Femur (tissue), 1 donor: ENCODE measurements around the gene WDR64.
"Not testable (repeated sequence)": the region's sequence is repeated elsewhere in the genome, so short reads cannot be mapped to it uniquely, and the experiment has no call there.

ENCODE experiments used
- DNase-seq: peaks from one replicate; pipeline ENCODE4 v3.0.0-alpha.2; 2017

Gene WDR64

DNA sequence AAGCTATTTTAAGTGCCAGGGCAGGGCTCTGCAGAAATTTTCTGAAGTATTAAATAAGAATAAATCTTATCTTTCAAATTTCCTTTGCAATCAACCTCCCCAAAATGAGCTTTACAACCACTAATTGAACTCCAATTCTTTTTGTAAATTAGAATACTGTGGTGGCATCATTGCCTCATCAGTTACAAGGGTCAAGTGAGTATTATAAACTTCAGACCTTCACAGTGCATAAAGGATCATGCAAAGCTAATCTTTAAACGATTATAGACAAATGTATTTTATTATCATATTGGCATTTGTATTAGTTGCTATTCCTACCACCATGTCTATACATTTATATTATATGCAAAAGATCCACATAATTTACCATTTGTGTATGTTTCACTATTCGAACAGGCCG is 19.1 kb upstream of the WDR64 start:
- no peak for DNase-seq

DNA sequence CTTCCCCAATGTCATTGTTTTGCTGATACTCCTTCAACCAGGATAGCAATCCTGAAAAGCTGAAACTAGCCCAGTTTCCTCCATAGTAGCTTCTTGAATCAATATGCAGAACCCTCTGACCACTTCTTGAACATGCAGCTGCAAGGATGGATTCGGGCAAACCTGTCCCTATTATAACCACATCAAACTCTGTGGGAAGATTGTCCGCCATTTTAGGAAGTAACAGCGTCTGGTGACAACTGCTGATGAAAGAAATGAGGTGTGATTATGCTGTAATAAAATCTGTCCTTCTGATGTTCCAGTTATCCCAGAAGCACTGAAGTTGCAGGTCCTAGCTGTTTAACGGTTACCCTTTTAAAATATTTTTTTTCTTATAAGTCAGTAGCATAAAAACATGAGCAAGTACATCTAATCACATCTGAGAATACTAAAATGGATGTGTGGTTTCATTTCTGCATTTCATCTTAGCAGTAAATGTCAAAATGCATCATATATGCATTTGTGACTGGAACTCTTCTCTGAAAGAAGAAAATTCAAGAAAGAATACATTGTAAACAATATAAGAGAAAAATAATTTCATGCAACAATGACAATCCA is 16.4 kb upstream of the WDR64 start:
- DNase-seq: no peak

DNA sequence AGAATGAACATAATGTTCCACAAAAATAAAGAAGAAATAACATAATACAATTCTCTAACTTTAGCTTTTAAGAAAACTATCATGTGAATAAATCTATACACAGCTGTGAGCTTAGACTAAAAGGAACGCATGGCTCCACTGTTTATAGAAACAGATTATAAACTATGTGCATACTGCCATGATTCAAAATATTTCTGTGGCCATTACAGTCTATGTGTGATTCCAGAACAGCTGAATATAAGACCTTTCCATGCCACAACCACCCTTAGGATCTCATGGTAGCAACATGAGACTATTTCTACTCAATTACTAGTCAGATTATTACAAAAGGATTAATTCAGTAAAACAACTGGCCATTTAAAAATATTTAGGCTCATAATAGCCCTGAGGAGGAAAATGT is 15.8 kb upstream of the WDR64 start:
- no peak for DNase-seq

DNA sequence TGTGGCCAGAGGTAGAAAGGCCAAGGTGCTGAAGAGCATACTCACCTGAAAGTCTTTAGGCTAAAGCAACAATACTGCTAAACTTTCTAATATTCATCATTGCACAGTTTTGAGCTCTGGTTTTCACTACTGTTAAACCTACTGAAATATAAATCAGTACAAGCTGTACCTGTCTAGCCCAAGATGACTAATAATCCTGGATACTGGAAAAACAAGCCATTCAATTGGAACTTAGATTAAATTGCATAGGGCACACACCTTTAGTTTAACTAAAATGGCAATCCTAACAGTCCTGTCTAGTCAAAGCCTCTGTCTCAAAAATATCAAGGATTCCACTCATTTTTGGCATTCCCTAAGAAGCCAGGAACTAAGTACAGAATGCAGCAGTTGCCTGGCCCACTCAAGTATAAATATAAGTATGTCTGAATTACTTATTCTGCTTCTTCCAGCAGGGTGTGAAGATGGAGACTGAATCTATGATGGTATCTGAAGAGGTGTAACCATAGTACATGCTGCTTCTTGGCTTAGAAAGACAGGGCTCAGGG is 15.0 kb upstream of the WDR64 start:
- no peak for DNase-seq

DNA sequence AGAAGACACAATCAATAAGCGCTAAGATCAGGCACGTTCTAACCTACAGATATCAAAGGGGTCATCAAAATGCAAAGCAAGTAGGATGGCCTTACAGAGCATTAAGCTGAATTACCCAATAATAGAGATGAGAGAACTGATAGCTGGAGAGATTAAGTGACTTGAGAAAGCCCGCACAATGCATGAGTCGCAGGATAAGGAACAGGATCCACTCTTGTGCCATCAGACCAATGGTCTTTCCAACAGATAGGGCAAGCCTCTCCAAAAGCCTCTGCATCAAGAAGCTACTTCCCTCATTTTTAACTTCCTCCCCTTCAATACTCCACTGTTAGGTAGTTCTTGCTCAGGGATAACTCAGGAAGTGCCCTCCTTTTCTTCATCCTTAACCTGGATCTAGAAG is 14.5 kb upstream of the WDR64 start:
- DNase-seq: no peak

DNA sequence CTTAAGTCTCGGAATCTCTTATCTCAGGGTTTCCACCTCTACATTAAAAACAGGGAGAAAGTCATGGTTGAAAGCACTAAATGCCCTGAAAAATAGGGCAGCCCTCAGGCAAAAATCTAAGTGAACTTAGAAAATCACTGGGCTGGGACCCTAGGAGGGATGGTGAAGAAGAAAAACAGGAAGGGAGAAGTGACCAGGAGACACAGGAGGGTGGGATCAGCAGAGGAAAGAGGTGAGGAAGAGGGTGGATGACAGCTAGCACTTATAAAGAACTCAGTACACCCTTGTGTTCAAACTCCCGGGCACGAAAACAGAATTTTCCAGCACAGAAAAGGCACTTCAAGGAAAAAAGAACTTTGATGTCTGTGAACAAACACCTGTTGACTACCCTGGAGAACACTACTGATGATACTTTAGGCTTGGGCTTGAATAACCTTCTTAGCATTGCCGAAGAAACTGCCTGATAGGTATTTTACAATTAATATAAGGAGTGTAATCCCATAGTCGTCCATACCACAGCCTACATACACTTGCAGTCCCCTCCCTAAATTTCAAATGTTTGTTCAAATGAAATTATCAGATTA is 13.9 kb upstream of the WDR64 start:
- DNase-seq: no peak

DNA sequence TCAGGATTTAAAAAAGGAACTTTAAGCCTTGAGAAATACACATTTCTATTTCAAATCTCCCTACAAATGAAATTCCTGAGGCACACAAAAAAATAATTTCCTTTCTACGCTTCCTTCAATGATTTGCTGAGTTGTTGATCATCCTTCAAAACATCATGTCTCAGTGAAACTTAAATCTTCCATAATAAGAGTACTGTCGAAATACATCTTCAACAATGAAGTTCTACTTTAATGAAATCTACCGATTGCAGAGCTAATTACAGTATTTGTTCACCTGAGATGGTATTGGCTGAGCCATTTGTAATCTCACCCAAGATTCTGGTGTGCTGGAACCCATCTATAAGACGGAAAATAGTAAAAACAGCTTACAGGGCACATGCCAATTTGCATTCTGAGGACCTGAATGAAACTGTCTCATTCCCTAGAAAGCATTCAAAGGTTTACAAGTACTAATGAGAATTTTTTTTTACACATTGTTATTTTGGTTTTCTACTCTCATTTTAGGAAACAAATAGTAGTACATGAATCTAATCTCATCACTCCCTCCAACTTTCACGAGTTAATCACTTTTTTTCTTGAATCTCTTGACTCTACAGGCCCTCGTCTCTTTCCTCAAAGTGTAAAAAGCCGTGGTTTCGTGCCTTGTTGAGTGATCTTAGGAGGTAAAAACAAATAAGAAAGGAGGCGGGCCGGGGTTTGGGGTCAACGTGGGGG is 13.0 kb upstream of the WDR64 start:
- DNase-seq: no peak

DNA sequence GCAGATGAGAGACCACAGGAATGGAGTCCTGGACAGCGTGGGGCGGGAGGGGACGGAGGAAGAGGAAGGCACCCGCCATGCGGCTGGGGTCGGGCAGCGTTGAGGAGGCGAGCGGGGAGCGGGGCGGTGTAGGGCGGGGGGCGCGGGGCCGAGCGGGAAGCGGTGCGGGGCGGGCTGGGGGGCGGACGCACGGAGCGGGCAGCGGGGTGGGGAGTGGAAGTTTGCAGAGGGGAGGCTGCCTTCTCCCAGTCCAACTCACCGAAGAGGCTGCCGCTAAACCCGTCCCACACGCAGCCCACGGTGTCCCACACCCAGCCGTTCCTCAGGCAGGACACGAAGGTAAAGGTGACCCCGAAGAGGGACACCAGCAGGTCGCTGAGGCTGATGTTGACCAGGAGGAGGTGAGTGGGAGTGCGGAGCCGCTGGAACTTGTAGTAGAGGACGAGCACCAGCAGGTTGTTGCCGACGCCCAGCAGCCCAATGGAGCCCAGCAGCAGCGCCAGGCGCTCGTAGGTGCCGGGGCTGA is 12.4 kb upstream of the WDR64 start:
- DNase-seq: peak; percentile 45

DNA sequence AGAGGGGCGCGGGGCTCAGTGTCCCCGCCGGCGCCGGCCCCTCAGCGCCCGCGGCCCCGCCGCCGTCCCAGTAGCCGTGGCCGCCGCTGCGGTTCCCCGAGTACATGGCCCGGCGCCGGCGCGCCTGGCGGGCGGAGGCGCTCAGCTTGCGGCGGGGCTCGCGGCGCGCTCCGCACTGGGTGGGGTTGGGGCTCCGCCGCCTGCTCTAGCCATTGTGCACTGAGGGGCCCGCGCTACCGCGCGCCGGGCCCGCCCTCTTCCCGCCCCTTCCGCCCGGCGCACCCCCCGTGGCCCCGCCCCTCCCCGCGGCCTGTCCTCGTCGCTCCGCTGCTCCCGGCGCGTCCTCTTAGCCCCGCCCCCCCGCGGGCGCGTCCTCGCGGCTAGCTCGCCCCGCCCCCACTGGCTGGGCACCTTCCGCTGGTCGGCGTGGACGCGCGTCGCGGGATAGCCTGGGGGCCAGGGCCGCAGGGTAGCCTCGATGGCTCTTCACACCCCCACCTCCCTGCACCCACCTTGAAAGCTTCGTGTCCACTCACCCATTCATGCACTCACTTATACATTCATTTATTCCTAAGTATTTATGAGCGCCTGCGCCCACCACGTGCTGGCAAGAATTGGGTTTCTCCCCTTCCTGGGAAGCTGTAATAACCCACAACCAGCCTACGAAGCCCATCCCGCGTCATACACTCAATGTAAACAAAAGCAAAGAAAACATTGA is 11.8 kb upstream of the WDR64 start, which contains the start of the genes CHML and OPN3:
CHML (minus strand) TSS at position 221 of the 718 bp plus-strand sequence. CDS start 4,603 bp downstream, outside the sequence.
OPN3 (minus strand) TSS at position 221 of the 718 bp plus-strand sequence; CDS start at position 106, 115 bp downstream.
- peak; percentile 96 for DNase-seq

DNA sequence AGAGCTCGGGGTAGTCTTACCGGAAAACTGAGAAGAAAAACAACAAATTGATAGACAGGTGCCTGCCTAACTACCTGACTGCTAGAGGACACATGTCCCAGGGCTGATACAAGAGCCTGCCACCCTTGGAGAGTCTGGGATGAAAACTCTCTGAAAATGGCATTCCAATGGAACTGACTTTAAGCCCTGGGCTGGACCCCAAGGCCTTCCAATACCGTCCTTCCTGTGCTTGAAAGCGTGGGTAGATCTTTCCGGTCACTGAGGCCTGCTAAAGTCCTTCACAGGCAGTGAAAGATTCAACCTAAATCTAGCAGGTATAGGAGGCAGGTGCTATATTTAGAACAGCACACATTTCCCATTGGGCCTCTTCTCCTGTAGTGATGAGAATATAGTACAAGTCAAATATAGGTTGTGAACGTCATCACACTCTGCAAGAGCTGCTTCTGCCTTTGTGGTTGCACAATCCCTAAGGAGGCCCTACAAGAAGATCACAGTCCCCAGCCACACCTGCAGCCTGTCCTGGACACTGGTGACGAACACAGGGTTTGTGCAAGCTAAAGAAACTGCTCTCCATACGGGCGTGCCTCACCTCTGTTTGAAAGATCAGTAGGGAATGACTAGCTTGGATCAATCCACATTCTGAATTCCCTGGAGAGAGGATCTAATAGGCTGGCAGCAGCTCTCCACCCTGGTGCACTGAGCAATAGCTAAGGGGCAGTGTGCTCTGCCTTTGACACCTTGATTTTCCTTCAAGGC is 11.0 kb upstream of the WDR64 start:
- peak; percentile 33 for DNase-seq

DNA sequence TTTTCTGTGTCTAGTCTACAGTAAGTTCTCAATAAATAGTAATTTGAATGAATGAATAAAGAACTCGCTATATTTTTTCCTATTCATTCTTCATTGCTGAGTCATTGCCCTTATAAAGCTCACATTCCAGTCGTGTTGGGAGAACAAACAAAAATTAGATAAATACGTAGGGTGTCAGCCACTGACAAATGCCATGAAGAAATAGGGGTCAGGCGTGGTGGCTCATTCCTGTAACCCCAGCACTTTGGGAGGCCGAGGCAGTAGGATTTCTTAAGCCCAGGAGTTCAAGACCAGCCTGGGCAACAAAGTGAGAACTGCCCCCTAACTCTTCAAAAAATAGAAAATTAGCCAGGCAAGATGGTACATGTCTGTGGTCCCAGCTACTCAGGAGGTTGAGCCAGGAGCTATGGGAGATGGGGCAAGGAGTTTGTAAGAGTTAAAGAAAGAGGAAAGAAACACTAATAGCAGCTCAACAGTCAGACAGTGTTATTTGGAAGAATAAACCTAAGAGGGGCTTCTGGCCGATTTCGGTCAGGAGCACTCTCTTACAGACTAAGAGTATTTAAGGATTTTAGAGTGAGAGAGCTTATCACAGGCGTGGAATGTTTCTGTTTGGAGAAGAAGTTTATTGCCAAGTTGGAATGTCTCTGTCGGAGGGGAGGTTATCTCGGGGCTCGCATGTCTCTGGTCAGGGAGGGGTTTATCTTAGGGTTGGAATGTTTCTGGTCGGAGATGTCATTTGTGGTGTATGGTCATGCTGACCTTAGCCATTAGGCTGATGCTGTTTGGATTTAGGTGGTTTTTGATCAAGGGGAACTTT is 10.1 kb upstream of the WDR64 start:
- DNase-seq: no peak

DNA sequence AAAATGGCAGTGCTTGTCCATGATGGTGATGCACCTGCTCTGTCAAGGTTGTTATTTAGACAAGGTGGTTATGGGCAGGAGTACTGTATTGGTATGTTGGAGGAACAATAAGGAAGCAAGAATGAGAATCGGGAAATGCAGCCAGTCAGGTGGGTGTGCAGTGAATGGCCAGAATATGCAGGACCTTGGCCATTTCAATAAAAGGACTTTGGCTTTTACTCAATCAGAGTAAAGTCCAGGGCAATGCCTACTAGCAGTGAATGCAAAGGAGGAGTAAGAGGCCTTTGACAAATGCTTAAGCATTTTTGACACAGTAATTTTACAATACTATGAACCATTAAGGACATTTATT is 9.5 kb upstream of the WDR64 start:
- no peak for DNase-seq

DNA sequence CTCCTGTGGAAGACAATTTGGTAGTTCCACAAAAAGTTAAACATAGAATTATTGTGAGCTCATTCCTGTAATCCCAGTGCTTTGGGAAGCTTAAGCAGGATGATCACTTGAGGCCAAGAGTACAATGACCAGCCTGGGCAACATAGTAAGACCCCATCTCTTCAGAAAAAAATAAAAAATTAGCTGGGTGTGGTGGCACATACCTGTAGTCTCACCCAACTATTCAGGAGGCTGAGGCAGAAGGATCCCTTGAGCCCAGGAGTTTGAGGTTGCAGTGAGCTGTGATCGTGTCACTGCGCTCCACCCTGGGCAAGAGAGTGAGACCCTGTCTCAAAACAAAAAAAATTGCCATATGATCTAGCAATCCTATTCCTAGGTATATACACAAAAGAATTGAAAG is 7.8 kb upstream of the WDR64 start:
- no peak for DNase-seq

DNA sequence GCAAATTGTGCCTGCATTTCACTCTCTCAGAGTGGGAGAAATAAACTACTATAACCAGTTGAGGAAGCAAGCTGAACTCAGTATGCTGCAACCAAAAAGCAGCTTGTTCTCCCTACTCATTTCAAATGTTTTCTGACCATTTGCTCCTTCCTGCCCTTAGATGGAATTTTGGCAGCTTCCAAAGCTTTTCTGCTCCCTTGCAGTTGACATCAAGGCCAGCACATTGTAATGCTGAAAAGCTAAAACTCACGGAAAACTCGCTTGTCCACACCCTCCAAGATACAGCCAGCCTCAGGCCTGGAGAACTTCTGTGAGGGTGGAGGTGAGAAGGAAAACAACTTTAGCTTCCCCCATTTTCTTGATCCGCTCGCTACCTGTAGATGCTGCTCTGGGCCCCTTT is 6.9 kb upstream of the WDR64 start:
- no peak for DNase-seq

DNA sequence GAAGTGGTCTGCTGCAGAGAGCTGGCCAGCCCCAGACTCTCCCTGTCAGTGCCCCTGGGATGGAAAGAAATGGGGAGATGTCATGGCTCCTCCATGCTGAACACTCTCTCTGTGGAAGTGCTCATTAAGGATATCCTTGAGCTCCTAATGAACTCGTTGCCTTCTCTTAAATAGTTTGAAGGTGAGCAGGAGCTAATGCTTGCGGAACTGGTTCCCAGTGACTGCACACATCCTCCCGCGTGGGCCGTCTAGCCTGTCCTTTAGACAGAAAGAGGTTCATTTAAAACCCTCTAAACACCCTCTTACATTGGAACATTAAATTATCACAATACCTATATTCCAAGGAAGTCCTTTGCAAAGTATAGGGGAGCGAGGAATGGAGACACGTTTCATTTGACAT is 5.9 kb upstream of the WDR64 start:
- DNase-seq: no peak

DNA sequence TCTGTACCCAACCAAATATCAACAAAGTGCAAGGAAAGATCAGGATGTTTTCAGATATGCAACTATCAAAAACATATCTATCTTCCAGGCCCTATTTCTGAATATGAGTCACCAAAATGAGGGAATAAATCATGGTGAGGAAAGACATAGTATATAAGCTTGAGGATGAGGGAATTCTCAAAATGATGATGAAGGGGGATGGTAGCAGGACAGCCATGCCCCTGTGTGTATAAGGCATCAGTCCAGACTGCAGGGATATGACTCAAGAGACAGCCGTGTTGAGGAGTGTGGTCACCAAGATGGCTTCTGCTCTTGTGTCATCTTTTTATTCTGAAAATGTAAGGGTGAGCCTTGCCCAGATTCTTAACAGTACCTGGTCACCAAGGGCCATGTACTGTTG is 4.4 kb upstream of the WDR64 start:
- DNase-seq: no peak

DNA sequence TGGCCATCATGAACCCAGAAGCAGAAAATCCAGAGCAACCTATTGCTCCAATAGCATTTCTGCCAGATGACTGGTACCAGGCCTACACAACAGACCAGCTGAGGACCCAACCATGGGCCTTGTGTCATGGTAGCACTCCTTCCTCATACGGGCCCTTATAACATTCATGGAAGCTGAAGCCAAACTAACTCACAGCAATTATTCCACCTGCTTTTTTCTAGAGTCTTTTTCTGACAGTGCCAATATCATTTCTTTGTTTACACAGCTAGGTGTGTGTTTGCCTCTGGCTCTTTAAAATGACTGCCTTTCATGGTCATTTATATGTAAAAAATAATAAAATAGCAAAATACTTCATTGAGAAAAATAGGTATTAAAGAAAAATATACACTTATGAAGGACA is 3.9 kb upstream of the WDR64 start:
- DNase-seq: no peak

DNA sequence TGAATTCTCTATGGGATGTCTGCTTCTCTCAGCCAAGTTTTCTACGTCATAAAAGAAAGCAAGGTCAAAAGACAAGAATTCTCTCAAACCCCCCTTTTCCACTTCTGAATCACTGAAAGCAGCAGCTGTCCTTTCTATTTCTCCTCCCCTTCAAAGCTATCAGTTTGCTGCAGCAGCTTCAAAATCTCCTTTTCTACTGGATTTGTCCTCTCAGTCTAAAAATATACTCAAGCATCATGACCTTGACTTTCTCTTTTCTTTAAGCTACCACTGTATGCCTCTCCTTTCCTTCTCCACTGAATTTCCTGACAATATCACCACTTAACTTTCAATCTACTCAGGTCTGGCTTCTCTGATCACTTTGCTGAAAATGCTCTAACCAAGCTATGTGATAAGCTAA is 1.9 kb downstream of the WDR64 start:
- DNase-seq: no peak

DNA sequence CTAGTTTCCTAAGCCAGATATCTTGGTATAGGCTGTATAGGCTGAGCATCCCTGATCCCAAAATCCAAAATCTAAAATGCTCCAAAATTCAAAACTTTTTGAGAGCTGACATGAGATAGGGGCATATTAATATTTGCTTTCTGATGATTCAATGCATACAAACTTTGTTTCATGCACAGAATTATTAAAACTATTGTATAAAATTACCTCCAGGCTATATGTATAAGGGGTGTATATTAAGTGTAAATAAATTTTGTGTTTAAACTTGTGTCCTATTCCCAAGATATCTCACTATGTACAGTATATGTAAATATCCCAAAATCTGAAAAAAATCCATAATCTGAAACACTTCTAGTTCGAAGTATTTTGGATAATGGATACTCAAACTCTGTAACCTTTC is 2.6 kb downstream of the WDR64 start:
- no peak for DNase-seq

DNA sequence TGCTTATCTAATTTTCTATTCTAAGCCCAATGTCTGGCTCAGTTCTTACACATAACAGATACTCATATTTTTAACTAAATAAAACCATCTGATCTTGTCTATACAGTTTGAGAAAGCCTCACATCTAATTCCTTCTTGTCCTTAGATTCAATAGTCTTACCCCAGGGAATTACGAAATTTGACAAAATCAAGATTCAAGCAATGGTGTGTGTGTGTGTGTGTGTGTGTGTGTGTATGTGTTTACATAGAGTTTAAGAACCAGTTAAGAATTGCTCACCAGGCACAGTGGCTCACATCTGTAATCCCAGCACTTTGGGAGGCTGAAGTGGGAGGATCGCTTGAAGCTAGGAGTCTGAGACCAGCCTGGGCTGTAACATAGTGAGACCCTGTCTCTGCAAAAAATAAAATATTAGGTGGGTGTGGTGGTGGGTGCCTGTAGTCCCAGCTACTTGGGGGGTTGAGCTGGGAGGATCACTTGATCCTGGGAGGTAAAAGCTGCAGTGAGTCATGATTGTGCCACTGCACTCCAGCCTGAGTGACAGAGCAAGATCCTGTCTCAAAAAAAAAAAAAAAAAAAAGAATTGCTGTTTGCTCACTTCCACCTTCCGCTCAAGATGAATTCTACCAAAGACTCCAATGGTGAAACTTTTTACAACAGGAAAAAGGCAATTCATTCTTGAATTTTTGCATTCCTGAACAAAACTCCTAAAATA is 6.2 kb downstream of the WDR64 start:
- DNase-seq: no peak

DNA sequence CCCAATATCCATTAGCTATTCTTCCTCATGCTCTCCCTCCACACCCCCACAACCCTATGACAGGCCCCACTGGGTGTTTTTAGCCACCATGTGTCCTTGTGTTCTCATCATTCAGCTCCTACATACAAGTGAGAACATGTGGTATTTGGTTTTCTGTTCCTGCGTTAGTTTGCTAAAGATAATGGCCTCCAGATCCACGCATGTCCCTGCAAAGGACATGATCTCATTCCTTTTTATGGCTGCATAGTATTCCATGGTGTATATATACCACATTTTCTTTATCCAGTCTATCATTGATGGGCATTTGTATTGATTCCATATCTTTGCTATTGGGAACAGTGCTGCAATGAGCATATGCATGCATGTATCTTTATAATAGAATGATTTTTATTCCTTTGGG is 6.9 kb downstream of the WDR64 start:
- not testable (repeated sequence) for DNase-seq
